HG03558 (cell line): Measurements from ENCODE around the gene RS1.

Experiments
- ATAC-seq: cut with Tn5 transposase; IDR thresholded peaks from one replicate; pipeline ENCODE4 v1.9.1; 2021; ENCODE audit warnings: moderate number of reproducible peaks; ENCODE audit not compliant: unreplicated experiment; ENCODE audit errors: extremely low read depth

RS1 gene

GRCh38 chrX:18613930-18614639 is 57.8 kb downstream of the RS1 start:
- no peak for ATAC-seq

GRCh38 chrX:18607966-18608365 is 63.9 kb downstream of the RS1 start:
- ATAC-seq: no peak

GRCh38 chrX:18598413-18598812 is 73.5 kb downstream of the RS1 start:
- no peak for ATAC-seq

- ATAC-seq: no peak
Observed at GRCh38 chrX:18596096-18596495, 75.8 kb downstream of the RS1 start.

GRCh38 chrX:18594079-18594478 is 77.8 kb downstream of the RS1 start:
- ATAC-seq: no peak

GRCh38 chrX:18591834-18592233 is 80.1 kb downstream of the RS1 start:
- ATAC-seq: no peak
